Adrenal gland (tissue), 12 donors: Measurements from ENCODE around the gene RTP1. TPM values are rescaled to one million over a fixed set of nuclear protein-coding genes. Genes with fewer than 3 reads are reported as not detected.
"Not testable (repeated sequence)": the region's sequence is repeated elsewhere in the genome, so short reads cannot be mapped to it uniquely, and the experiment has no call there.

Experiments
- DNase-seq, 7 donors: peaks; one replicate each; pipeline ENCODE4 v3.0.0-alpha.2; 2019 to 2020
- H3K27ac ChIP-seq, 5 donors: fragments of 200-600 bp; sonication (generic) in 4 of 5; 1 replicate in 3 of 5; 2 replicates in 2 of 5; pipeline versions ENCODE4 v1.5.1 to v1.8.0; 2016 to 2020; ENCODE audit warnings: mild to moderate bottlenecking in 1 of 5
- H3K27me3 ChIP-seq: fragments of 200-600 bp; 2 replicates; pipeline ENCODE4 v1.8.0; 2021
- H3K36me3 ChIP-seq, 2 donors: fragments of 200-600 bp; replicated peaks in 1 of 2; 1 replicate in 1 of 2; 2 replicates in 1 of 2; pipeline versions ENCODE4 v1.5.1 to v1.8.0; 2018 to 2022
- H3K4me1 ChIP-seq, 2 donors: fragments of 200-600 bp; replicated peaks in 1 of 2; 1 replicate in 1 of 2; 2 replicates in 1 of 2; pipeline versions ENCODE4 v1.5.1 to v1.8.0; 2018 to 2021
- H3K4me3 ChIP-seq, 4 donors: fragments of 200-600 bp; sonication (generic) in 3 of 4; one replicate each; pipeline ENCODE4 v1.5.1; 2016 to 2018
- H3K9me3 ChIP-seq, 3 donors: fragments of 200-600 bp; sonication (generic) in 1 of 3; replicated peaks in 1 of 3; 1 replicate in 2 of 3; 2 replicates in 1 of 3; pipeline versions ENCODE4 v1.5.1 to v1.8.0; 2016 to 2021
- POLR2A ChIP-seq, 2 donors: fragments of 450-650 bp; IDR thresholded peaks; one replicate each; pipeline ENCODE4 v1.6.1; 2017; ENCODE audit warnings: antibody characterized with exemption in 2 of 2, mild to moderate bottlenecking in 2 of 2, moderate library complexity in 1 of 2
- WGBS, 4 donors: extraction: QIAGEN DNeasy Blood & Tissue Kit in 2 of 4; methylation state at CpG; one replicate each; pipeline versions ENCODE4 v1.1.5 to v1.1.7; 2013 to 2017; 5-methylcytosine and 5-hydroxymethylcytosine counted together
- intact Hi-C, 2 donors: fragments of 100-400 bp; cut with DNase I; formaldehyde crosslinking; loops; one replicate each; pipeline versions ENCODE4 v1.14.1 to v1.15.0; 2022 to 2023
- polyA plus RNA-seq, 3 donors: library from polyadenylated mRNA; stranded (reverse); fragments of 200-250 nt in 2 of 3; fragments of 350-450 nt in 1 of 3; fragmentation: Illumina TruSeq in 1 of 3; extraction: RNeasy Lipid Tissue Mini Kit (QIAGEN cat#74804) in 1 of 3; gene quantifications; one replicate each; pipeline ENCODE4 v1.2.3, GENCODE V29; 2013 to 2014
- total RNA-seq, 9 donors: library from RNA; depleted of rRNA in 4 of 9; stranded (reverse); fragments of >200 nt in 4 of 9; fragments of 120-200 nt in 1 of 9; fragmentation: NEBNext Ultra II Directional in 1 of 9; extraction: Animal tissue kit (Norgen Biotek cat#: 25700) in 1 of 9; gene quantifications; one replicate each; pipeline versions ENCODE4 v1.1.0 to v1.2.4, GENCODE V29; 2013 to 2023
- TF ChIP-seq, protein P1 (sequence below), 6 experiments: fragments of 450-650 bp in 4 of 6; fragments of 200-600 bp in 2 of 6; sonication (generic) in 1 of 6; IDR thresholded peaks; 1 replicate in 5 of 6; 2 replicates in 1 of 6; pipeline versions ENCODE4 v1.5.1 to v1.8.0; 2016 to 2021; ENCODE audit warnings: antibody characterized with exemption in 6 of 6, mild to moderate bottlenecking in 2 of 6, moderate library complexity in 1 of 6
- donor health status: healthy with polysubstance abuse.
- donor health status: Bipolar disorder and iron deficiency.
- donor health status: DM: yes; HTN: yes; CAD: no.
- donor health status: DM: no; HTN: no; CAD: no.
- donor health status: DM: no; HTN: no; CAD: no.
- donor health status: DM: yes; HTN: yes; CAD: no.

Gene RTP1
- total and polyA plus RNA-seq, 12 donors, result 0.03 to 0.11 TPM; not detected in 10

DNA sequence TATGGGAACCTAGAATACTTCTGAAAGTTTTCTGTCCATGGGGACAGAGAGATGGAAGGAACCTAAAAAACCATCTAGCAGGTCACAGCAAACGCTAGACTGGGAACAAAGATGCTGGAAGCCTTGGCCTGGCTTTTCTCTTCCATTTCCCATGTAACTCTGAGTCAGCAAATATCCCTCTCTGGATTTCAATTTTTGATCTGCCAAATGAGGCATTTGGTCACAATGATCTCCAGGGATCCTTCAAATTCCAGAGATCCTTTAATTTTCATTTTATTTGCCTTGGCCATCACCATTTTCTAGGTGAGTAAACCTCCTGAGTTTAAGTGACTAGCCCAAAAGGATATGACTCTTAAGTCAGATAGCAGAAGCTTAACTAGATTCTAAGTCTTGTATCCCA lies 39.7 kb downstream of the RTP1 start:
- intact Hi-C loops, result no loop called here
- 81 to 96% (median 92%) methylated on average over 1 of the region's 1 CpG for WGBS, 4 donors

GRCh38 chr3:187237741-187238140 lies 40.5 kb downstream of the RTP1 start:
- no peak overlapping the region for H3K4me3 ChIP-seq
- no peaks in the 10 kb centered on the region for H3K9me3 ChIP-seq
- TF ChIP-seq, protein P1, sequence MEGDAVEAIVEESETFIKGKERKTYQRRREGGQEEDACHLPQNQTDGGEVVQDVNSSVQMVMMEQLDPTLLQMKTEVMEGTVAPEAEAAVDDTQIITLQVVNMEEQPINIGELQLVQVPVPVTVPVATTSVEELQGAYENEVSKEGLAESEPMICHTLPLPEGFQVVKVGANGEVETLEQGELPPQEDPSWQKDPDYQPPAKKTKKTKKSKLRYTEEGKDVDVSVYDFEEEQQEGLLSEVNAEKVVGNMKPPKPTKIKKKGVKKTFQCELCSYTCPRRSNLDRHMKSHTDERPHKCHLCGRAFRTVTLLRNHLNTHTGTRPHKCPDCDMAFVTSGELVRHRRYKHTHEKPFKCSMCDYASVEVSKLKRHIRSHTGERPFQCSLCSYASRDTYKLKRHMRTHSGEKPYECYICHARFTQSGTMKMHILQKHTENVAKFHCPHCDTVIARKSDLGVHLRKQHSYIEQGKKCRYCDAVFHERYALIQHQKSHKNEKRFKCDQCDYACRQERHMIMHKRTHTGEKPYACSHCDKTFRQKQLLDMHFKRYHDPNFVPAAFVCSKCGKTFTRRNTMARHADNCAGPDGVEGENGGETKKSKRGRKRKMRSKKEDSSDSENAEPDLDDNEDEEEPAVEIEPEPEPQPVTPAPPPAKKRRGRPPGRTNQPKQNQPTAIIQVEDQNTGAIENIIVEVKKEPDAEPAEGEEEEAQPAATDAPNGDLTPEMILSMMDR (IDR thresholded peaks at IDR 0.05), result no peak
- TF ChIP-seq POLR2A (IDR thresholded peaks at IDR 0.05), result no peak
- H3K27ac ChIP-seq, result no peak overlapping the region
- H3K4me1 ChIP-seq, result no peaks in the 10 kb centered on the region
- no peaks in the 10 kb centered on the region for H3K27me3 ChIP-seq
- intact Hi-C loops, result no loop called here
- DNase-seq, result no peak
- no peaks in the 10 kb centered on the region for H3K36me3 ChIP-seq

More for the DNA sequence above, 39.7 kb downstream of the RTP1 start:
- Histone ChIP-seq H3K27ac (no peak overlapping the region), H3K4me1 (no peaks in the 10 kb centered on the region), H3K9me3 (no peaks in the 10 kb centered on the region), H3K36me3 (no peaks in the 10 kb centered on the region), H3K27me3 (no peaks in the 10 kb centered on the region), H3K4me3 (no peak overlapping the region)
- TF ChIP-seq POLR2A (IDR thresholded peaks at IDR 0.05), result no peak
- TF ChIP-seq, protein P1 (IDR thresholded peaks at IDR 0.05), result no peak
- DNase-seq, result no peak

- 62 to 90% (median 75%) methylated on average over 1 of the region's 1 CpG for WGBS, 4 donors
- no peaks in the 10 kb centered on the region for H3K4me1 ChIP-seq
- H3K27ac ChIP-seq, result no peak overlapping the region
- no peaks in the 10 kb centered on the region for H3K9me3 ChIP-seq
- no peak for DNase-seq
- H3K27me3 ChIP-seq, result no peaks in the 10 kb centered on the region
- TF ChIP-seq, protein P1 (IDR thresholded peaks at IDR 0.05), result no peak
- no peak for TF ChIP-seq POLR2A (IDR thresholded peaks at IDR 0.05)
- H3K4me3 ChIP-seq, result no peak overlapping the region
- intact Hi-C loops, result no loop called here
- no peaks in the 10 kb centered on the region for H3K36me3 ChIP-seq
These were observed 41.0 kb downstream of the RTP1 start for GRCh38 chr3:187238239-187238638.

- H3K27me3 ChIP-seq, H3K4me1 ChIP-seq, H3K27ac ChIP-seq, H3K9me3 ChIP-seq, H3K4me3 ChIP-seq, H3K36me3 ChIP-seq, DNase-seq, intact Hi-C loops: not testable (repeated sequence)
- 83 to 96% (median 91%) methylated on average over 4 of the region's 4 CpGs for WGBS, 4 donors
These were observed 41.5 kb downstream of the RTP1 start for GRCh38 chr3:187238835-187239234.

DNA sequence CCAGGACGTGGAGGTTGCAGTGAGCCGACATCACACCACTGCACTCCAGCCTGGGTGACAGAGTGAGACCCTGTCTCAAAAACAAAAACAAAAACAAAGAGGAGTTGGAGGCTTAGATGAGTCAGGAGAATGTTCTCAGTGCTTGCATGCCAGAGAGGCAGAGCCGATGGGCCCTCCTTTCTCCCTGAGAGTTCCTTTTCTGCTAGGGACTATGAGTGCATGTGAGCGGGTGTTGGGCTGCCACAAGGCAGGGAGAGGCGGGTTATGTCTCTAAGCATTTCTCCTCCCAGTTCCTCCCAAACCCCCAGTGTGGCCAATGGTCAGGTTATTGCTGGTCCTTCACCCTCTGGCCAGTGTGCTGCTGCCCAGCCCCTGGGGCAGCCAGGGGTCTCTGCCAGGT lies 45.1 kb downstream of the RTP1 start:
- no peaks in the 10 kb centered on the region for H3K9me3 ChIP-seq
- no peaks in the 10 kb centered on the region for H3K36me3 ChIP-seq
- WGBS, 4 donors, result 75 to 89% (median 76%) methylated on average over 4 to 5 of the region's 5 CpGs
- no peak overlapping the region for H3K27ac ChIP-seq
- no peaks in the 10 kb centered on the region for H3K4me1 ChIP-seq
- H3K4me3 ChIP-seq, result no peak overlapping the region
- DNase-seq, result no peak
- TF ChIP-seq, protein P1 (IDR thresholded peaks at IDR 0.05), result no peak
- TF ChIP-seq POLR2A (IDR thresholded peaks at IDR 0.05), result no peak
- H3K27me3 ChIP-seq, result no peaks in the 10 kb centered on the region
- intact Hi-C loops, result no loop called here
